ENCODE results near the gene TMEM17.

The TMEM17 gene

DNA sequence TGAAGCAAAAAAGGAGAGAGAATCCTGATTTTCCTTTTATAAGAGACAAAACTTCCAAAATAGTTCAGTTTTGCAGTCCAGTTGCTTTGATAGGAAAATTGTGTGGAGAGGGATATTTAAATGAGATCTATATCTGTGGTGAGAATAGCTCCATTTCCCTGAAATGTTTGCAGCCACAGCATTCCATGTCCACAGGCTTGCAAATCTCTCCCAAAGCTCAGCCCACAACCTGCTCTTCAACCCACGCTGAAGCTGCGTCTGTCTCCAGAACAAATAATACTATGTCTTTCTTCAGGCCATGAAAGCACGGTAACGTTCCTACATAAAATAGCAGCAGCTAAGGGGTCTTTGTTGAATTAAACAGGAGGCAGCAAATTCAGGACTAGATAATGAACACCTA lies 31.8 kb downstream of the TMEM17 start:
- WGBS, 2 experiments = 81 to 89% methylated on average over 4 of the region's 4 CpGs
- H3K36me3 ChIP-seq (ENCODE audit: control insufficient read depth, insufficient read depth, low read length) = no peaks in the 10 kb centered on the region
- H3K4me1 ChIP-seq (ENCODE audit: control insufficient read depth, insufficient read depth, low read length) = peaks cover 31% of the 10 kb centered on the region
- H3K9me3 ChIP-seq (ENCODE audit: control insufficient read depth, low read length) = no peaks in the 10 kb centered on the region
- no peaks in the 10 kb centered on the region for H3K27me3 ChIP-seq (ENCODE audit: control insufficient read depth, insufficient read depth, low read length, poor library complexity, severe bottlenecking)
- no peak overlapping the region for H3K4me3 ChIP-seq (ENCODE audit: insufficient read depth, low read depth, low read length)
- H3K27ac ChIP-seq (ENCODE audit: insufficient read depth, low read depth, low read length, poor library complexity, severe bottlenecking) = no peak overlapping the region

DNA sequence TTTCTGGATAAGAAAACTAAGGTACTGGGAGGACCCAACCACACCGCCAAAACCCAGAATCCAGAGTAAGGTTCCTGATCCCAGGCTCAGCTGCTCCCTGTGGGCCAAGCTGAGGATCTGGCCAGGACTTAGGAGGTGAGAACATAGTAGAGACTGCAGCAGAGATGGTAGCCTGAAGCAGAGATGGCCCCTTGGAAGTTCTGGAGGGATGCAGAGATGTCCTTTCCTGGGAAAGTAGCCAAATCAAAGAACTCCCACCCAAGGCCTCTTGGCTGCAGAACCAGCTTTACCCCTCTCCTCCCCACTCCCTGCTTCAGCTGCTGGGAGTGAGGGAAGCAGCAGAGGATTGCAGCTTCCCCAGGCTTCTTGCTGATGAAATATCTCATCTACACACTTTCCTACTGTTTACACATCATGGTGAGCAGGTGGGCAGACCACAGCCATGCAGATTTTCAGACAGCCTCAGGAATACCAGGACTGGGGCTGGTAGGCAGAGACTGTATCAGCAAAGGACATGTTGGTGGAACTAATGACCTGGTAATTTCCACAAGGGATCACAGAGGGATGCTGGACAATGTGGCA lies 32.7 kb downstream of the TMEM17 start:
- peaks cover 31% of the 10 kb centered on the region for H3K4me1 ChIP-seq (ENCODE audit: control insufficient read depth, insufficient read depth, low read length)
- no peaks in the 10 kb centered on the region for H3K9me3 ChIP-seq (ENCODE audit: control insufficient read depth, low read length)
- H3K4me3 ChIP-seq (ENCODE audit: insufficient read depth, low read depth, low read length) = no peak overlapping the region
- WGBS, 2 experiments = 95 to 100% methylated on average over 1 of the region's 1 CpG
- H3K27me3 ChIP-seq (ENCODE audit: control insufficient read depth, insufficient read depth, low read length, poor library complexity, severe bottlenecking) = no peaks in the 10 kb centered on the region
- no peaks in the 10 kb centered on the region for H3K36me3 ChIP-seq (ENCODE audit: control insufficient read depth, insufficient read depth, low read length)
- no peak overlapping the region for H3K27ac ChIP-seq (ENCODE audit: insufficient read depth, low read depth, low read length, poor library complexity, severe bottlenecking)

DNA sequence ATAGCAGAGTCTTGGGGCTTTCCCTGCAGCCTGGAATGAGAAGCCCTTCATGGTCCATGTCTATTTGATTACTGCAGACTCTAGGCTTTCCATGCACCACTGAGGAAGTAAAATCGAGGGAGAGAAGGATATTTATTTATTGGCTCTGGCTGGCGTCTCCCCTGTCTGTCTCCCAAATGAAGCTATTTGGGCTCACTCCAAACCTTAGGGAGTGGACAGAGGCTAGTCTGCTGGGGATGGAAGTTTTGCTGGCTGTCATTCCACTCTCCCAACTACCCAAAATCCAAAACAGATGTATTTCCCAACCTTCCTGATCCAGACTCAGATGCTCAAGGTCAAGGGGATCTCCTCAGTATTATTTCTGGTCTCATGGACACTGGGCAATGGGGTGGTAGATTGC lies 33.7 kb downstream of the TMEM17 start:
- H3K4me1 ChIP-seq (ENCODE audit: control insufficient read depth, insufficient read depth, low read length) = peaks cover 22% of the 10 kb centered on the region
- H3K36me3 ChIP-seq (ENCODE audit: control insufficient read depth, insufficient read depth, low read length) = no peaks in the 10 kb centered on the region
- H3K9me3 ChIP-seq (ENCODE audit: control insufficient read depth, low read length) = no peaks in the 10 kb centered on the region
- 92 to 97% methylated on average over 2 of the region's 2 CpGs for WGBS, 2 experiments
- H3K27me3 ChIP-seq (ENCODE audit: control insufficient read depth, insufficient read depth, low read length, poor library complexity, severe bottlenecking) = no peaks in the 10 kb centered on the region
- H3K27ac ChIP-seq (ENCODE audit: insufficient read depth, low read depth, low read length, poor library complexity, severe bottlenecking) = no peak overlapping the region
- H3K4me3 ChIP-seq (ENCODE audit: insufficient read depth, low read depth, low read length) = no peak overlapping the region

DNA sequence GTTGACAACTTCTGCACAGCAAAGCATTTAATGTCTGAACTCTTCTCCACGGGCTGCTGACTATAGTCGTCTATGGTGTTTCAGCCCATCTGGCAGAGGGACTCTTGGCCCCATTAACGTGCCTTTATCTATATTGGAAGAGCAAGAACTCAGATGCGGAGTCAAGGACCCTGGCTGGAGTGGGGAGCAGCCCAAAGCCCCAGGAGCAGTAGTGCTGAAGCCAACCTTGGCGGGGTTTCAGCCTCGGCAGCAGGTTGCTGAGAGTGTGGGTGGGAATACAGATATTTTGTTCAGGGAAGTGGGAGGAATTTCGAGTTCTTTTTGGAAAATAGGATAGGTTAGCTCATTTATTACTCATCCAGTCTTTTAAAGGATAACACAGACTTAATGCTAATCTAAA lies 34.2 kb downstream of the TMEM17 start:
- no peaks in the 10 kb centered on the region for H3K9me3 ChIP-seq (ENCODE audit: control insufficient read depth, low read length)
- 94 to 96% methylated on average over 6 of the region's 7 CpGs for WGBS, 2 experiments
- no peaks in the 10 kb centered on the region for H3K27me3 ChIP-seq (ENCODE audit: control insufficient read depth, insufficient read depth, low read length, poor library complexity, severe bottlenecking)
- peaks cover 22% of the 10 kb centered on the region for H3K4me1 ChIP-seq (ENCODE audit: control insufficient read depth, insufficient read depth, low read length)
- H3K4me3 ChIP-seq (ENCODE audit: insufficient read depth, low read depth, low read length) = no peak overlapping the region
- H3K27ac ChIP-seq (ENCODE audit: insufficient read depth, low read depth, low read length, poor library complexity, severe bottlenecking) = no peak overlapping the region
- no peaks in the 10 kb centered on the region for H3K36me3 ChIP-seq (ENCODE audit: control insufficient read depth, insufficient read depth, low read length)

DNA sequence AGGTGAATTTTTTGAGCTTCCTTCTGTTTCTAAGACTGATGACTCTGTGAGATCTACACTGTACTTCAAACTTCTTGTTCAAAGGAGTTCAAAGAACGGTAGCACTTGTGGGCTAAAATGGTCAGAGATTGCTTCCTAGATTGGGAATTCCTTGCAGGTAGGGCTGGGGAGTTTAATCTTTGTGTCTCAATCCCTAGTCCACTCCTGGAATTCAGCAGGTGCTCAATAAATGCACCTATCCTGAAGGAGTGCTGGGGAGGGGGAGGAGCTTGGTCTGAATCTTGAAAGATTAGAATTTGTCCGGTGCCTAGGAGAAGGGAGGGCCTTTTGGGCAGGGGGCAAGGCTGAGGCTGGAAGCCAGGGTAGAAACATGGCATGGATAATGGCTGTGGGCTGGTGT lies 34.6 kb downstream of the TMEM17 start:
- H3K27me3 ChIP-seq (ENCODE audit: control insufficient read depth, insufficient read depth, low read length, poor library complexity, severe bottlenecking) = no peaks in the 10 kb centered on the region
- H3K9me3 ChIP-seq (ENCODE audit: control insufficient read depth, low read length) = no peaks in the 10 kb centered on the region
- no peak overlapping the region for H3K4me3 ChIP-seq (ENCODE audit: insufficient read depth, low read depth, low read length)
- H3K36me3 ChIP-seq (ENCODE audit: control insufficient read depth, insufficient read depth, low read length) = no peaks in the 10 kb centered on the region
- peaks cover 22% of the 10 kb centered on the region for H3K4me1 ChIP-seq (ENCODE audit: control insufficient read depth, insufficient read depth, low read length)
- no peak overlapping the region for H3K27ac ChIP-seq (ENCODE audit: insufficient read depth, low read depth, low read length, poor library complexity, severe bottlenecking)
- WGBS, 2 experiments = 95 to 96% methylated on average over 2 of the region's 2 CpGs

DNA sequence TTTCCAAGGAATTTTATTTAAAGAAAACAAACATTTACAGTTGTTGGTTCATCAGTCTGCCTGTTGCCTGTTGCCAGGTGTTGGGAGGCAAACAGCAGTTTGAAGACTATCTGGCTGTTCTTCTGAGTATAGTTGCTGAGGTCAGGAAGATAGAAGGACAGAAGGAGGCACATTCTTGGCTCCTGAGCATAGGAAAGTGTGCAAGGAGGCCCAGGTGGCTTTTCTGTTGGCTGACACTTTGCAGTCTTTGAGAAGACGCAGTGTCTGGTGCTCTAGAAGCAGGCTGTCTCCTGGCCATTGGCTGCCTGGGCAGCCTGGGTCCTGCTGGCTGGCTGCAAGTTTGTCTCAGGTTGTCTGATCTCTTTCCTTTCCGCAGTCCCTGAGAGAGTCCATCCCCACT lies 36.4 kb downstream of the TMEM17 start:
- Histone ChIP-seq H3K27me3 (ENCODE audit: control insufficient read depth, insufficient read depth, low read length, poor library complexity, severe bottlenecking) (no peaks in the 10 kb centered on the region), H3K4me1 (ENCODE audit: control insufficient read depth, insufficient read depth, low read length) (peaks cover 5% of the 10 kb centered on the region), H3K36me3 (ENCODE audit: control insufficient read depth, insufficient read depth, low read length) (no peaks in the 10 kb centered on the region), H3K4me3 (ENCODE audit: insufficient read depth, low read depth, low read length) (no peak overlapping the region), H3K27ac (ENCODE audit: insufficient read depth, low read depth, low read length, poor library complexity, severe bottlenecking) (no peak overlapping the region), H3K9me3 (ENCODE audit: control insufficient read depth, low read length) (no peaks in the 10 kb centered on the region)
- 92 to 95% methylated on average over 2 of the region's 2 CpGs for WGBS, 2 experiments

DNA sequence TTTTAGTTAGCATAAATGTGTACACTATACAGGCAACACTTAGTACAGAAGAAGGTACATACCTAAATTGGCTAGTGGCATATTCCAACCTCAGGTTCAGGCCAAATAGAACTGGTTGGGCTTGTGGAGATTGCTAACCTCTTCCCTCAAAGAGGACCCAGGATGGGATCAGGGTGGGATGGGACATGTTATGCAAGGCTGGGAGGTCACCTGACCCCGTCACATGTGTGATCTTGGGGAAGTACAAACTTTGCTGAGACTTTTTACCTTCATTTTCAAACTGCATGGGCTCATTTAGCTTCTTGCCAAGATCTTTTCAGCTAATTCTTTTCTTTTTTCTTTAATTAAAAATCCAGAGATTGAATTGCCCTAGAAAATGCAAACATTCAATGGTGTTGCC lies 36.9 kb downstream of the TMEM17 start:
- Histone ChIP-seq H3K27ac (ENCODE audit: insufficient read depth, low read depth, low read length, poor library complexity, severe bottlenecking) (no peak overlapping the region), H3K36me3 (ENCODE audit: control insufficient read depth, insufficient read depth, low read length) (no peaks in the 10 kb centered on the region), H3K4me3 (ENCODE audit: insufficient read depth, low read depth, low read length) (no peak overlapping the region), H3K27me3 (ENCODE audit: control insufficient read depth, insufficient read depth, low read length, poor library complexity, severe bottlenecking) (no peaks in the 10 kb centered on the region), H3K4me1 (ENCODE audit: control insufficient read depth, insufficient read depth, low read length) (peaks cover 5% of the 10 kb centered on the region), H3K9me3 (ENCODE audit: control insufficient read depth, low read length) (no peaks in the 10 kb centered on the region)
- WGBS, 2 experiments = 98 to 100% methylated on average over 1 of the region's 1 CpG

DNA sequence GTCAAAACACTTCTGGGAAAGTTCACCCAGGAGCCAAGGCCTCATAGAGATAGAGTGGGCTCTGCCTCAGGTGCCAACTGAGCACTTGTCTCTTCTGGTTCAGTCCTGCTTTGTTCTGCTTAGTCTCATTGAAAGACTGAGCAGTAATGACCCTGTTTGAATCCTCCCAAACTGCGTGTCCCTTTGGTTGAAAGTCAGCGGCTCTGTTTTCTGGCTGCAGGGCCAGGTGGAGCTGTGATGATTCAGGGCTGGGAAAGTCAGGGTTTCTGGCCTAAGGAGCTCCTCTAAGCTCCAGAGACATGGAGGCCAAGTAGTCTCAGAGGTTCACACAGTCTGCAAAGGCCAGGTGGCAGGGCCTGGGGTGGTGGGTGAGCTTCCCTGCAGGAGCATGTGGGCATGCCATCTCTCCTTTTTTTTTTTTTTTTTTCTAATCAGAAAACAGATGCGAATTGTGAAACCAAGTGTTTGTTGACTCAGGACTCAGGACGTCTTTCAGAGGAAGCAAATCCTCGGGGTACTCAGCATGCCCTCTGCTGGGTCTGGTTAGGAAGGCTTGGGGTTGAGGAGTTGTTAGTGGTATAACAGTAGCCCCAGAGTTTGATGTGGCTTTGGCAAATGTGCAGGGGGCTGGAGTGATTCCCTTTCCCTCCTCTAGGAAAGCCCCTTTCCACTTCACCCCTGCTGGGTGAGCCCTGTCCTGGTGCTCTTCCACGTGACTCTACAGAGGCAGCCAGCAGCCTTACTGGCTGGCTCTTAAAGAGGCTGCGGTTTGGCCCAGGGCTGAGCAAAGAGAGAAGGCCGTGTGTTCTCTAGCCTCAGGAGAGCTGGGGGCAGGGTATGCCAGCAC lies 38.3 kb downstream of the TMEM17 start:
- Histone ChIP-seq H3K4me3 (ENCODE audit: insufficient read depth, low read depth, low read length) (no peak overlapping the region), H3K27ac (ENCODE audit: insufficient read depth, low read depth, low read length, poor library complexity, severe bottlenecking) (no peak overlapping the region), H3K9me3 (ENCODE audit: control insufficient read depth, low read length) (no peaks in the 10 kb centered on the region), H3K27me3 (ENCODE audit: control insufficient read depth, insufficient read depth, low read length, poor library complexity, severe bottlenecking) (no peaks in the 10 kb centered on the region), H3K4me1 (ENCODE audit: control insufficient read depth, insufficient read depth, low read length) (no peaks in the 10 kb centered on the region), H3K36me3 (ENCODE audit: control insufficient read depth, insufficient read depth, low read length) (no peaks in the 10 kb centered on the region)
- 68 to 72% methylated on average over 8 of the region's 8 CpGs for WGBS, 2 experiments

DNA sequence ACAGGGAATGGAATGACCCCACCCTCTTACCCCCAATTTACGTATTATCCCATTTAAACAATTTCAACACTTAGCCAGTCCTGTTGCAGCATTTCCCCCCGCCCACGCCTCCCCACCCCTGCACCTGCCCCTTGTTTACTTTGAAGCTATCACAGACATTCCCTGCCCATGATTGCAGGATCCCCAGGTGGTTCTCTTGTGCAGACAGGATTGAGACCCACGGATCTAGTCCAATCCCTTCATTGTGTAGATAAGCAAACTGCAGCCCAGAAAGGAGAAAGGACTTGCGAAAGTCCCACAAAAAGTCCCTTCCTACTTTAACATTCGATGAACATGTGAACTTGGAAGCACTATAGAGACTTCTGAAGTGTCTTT lies 38.9 kb downstream of the TMEM17 start:
- no peak overlapping the region for H3K4me3 ChIP-seq (ENCODE audit: insufficient read depth, low read depth, low read length)
- no peaks in the 10 kb centered on the region for H3K27me3 ChIP-seq (ENCODE audit: control insufficient read depth, insufficient read depth, low read length, poor library complexity, severe bottlenecking)
- no peaks in the 10 kb centered on the region for H3K4me1 ChIP-seq (ENCODE audit: control insufficient read depth, insufficient read depth, low read length)
- H3K36me3 ChIP-seq (ENCODE audit: control insufficient read depth, insufficient read depth, low read length) = no peaks in the 10 kb centered on the region
- no peak overlapping the region for H3K27ac ChIP-seq (ENCODE audit: insufficient read depth, low read depth, low read length, poor library complexity, severe bottlenecking)
- no peaks in the 10 kb centered on the region for H3K9me3 ChIP-seq (ENCODE audit: control insufficient read depth, low read length)
- 86 to 87% methylated on average over 6 of the region's 6 CpGs for WGBS, 2 experiments

DNA sequence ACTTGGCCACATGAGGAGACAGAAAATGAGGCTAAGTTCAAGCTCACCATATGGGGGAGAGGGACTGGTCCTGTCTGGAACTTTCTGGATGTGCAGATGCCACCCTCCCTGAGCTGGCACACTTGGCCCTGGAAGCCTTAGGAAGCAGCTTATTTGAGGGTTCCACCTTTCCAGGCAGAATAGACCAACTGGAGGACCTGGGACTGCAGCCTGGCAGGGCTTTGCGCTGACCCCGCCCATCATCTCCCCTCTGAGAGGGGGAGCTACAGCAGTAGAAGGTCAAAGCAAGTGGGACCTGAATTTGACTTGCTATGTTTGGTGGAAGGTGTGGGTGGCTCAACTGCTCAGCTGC lies 39.5 kb downstream of the TMEM17 start:
- Histone ChIP-seq H3K9me3 (ENCODE audit: control insufficient read depth, low read length) (no peaks in the 10 kb centered on the region), H3K36me3 (ENCODE audit: control insufficient read depth, insufficient read depth, low read length) (no peaks in the 10 kb centered on the region), H3K4me3 (ENCODE audit: insufficient read depth, low read depth, low read length) (no peak overlapping the region), H3K27me3 (ENCODE audit: control insufficient read depth, insufficient read depth, low read length, poor library complexity, severe bottlenecking) (no peaks in the 10 kb centered on the region), H3K27ac (ENCODE audit: insufficient read depth, low read depth, low read length, poor library complexity, severe bottlenecking) (no peak overlapping the region), H3K4me1 (ENCODE audit: control insufficient read depth, insufficient read depth, low read length) (no peaks in the 10 kb centered on the region)
- WGBS, 2 experiments = 95 to 96% methylated on average over 2 of the region's 2 CpGs

Data from ectodermal cell (in vitro differentiated cells).